HepG2 (cell line): ENCODE measurements around the gene LBR. TPM values are rescaled to one million over a fixed set of nuclear protein-coding genes. Genes with fewer than 3 reads are reported as not detected.

Experiments
- CEBPB ChIP-seq: IDR thresholded peaks from 2 replicates; pipeline ENCODE4 v1.6.1; 2011; ENCODE audit warnings: low read depth, low read length, improper control_type of control experiment, borderline replicate concordance
- CREBL2 ChIP-seq: sonication (generic); formaldehyde crosslinking; IDR thresholded peaks from 2 replicates; pipeline ENCODE4 v1.8.1; 2023; ENCODE audit warnings: missing genetic modification reagents, mild to moderate bottlenecking, borderline replicate concordance
- HNF1B ChIP-seq: sonication (generic); formaldehyde crosslinking; IDR thresholded peaks from 2 replicates; pipeline ENCODE4 v1.5.1; 2020; ENCODE audit warnings: mild to moderate bottlenecking, moderate library complexity, missing genetic modification reagents
- HNRNPL ChIP-seq: fragments of 200-400 bp; formaldehyde crosslinking; IDR thresholded peaks from 2 replicates; pipeline ENCODE4 v1.6.1; 2017; ENCODE audit warnings: mild to moderate bottlenecking, low read depth, low read length
- HOXA3 ChIP-seq: sonication (generic); formaldehyde crosslinking; IDR thresholded peaks from 2 replicates; pipeline ENCODE4 v1.5.0; 2020; ENCODE audit warnings: missing genetic modification reagents
- MED8 ChIP-seq: sonication (generic); formaldehyde crosslinking; IDR thresholded peaks from 2 replicates; pipeline ENCODE4 v1.8.1; 2023; ENCODE audit warnings: mild to moderate bottlenecking, missing genetic modification reagents; ENCODE audit not compliant: insufficient replicate concordance
- NFRKB ChIP-seq: fragments of 450-650 bp; IDR thresholded peaks from 2 replicates; pipeline ENCODE4 v1.6.1; 2017
- RCOR2 ChIP-seq: IDR thresholded peaks from 2 replicates; pipeline ENCODE4 v1.6.1; 2016; ENCODE audit warnings: missing biosample characterization, missing genetic modification reagents
- ZBTB44 ChIP-seq: sonication (generic); formaldehyde crosslinking; IDR thresholded peaks from 2 replicates; pipeline ENCODE4 v1.4.0; 2020; ENCODE audit warnings: missing genetic modification reagents
- ZNF121 ChIP-seq: sonication (generic); formaldehyde crosslinking; IDR thresholded peaks from 2 replicates; pipeline ENCODE4 v1.5.0; 2020; ENCODE audit warnings: mild to moderate bottlenecking, missing genetic modification reagents
- ZNF318 ChIP-seq: sonication (generic); formaldehyde crosslinking; IDR thresholded peaks from 2 replicates; pipeline ENCODE4 v1.4.0; 2020; ENCODE audit warnings: mild to moderate bottlenecking, missing genetic modification reagents
- ZNF563 ChIP-seq: sonication (generic); formaldehyde crosslinking; IDR thresholded peaks from 2 replicates; pipeline ENCODE4 v1.8.0; 2022; ENCODE audit warnings: mild to moderate bottlenecking, moderate library complexity, missing genetic modification reagents
- ZNF564 ChIP-seq: sonication (generic); formaldehyde crosslinking; IDR thresholded peaks from 2 replicates; pipeline ENCODE4 v1.8.1; 2023; ENCODE audit warnings: mild to moderate bottlenecking, missing genetic modification reagents
- ZSCAN5A ChIP-seq: sonication (generic); formaldehyde crosslinking; IDR thresholded peaks from 2 replicates; pipeline ENCODE4 v1.8.0; 2022; ENCODE audit warnings: mild to moderate bottlenecking, missing genetic modification reagents, borderline replicate concordance
- polyA plus RNA-seq, 8 experiments: library from polyadenylated mRNA; depleted of rRNA in 3 of 8; stranded (reverse) in 7 of 8; unstranded in 1 of 8; fragments of >200 nt; fragmentation: Illumina TruSeq in 4 of 8; extraction: Trizol in 4 of 8; gene quantifications; 2 replicates each; pipeline versions ENCODE4 v1.2.1 to v1.2.3, GENCODE V29; 2011 to 2016; ENCODE audit warnings: low read depth in 4 of 8, missing spikeins in 1 of 8, mixed read lengths in 1 of 8; ENCODE audit not compliant: insufficient read depth in 1 of 8
- total RNA-seq, 5 experiments: library from RNA; depleted of rRNA; stranded (reverse); fragments of >200 nt; fragmentation: Illumina TruSeq; extraction: Trizol; gene quantifications; 2 replicates each; pipeline ENCODE4 v1.2.3, GENCODE V29; 2016; ENCODE audit warnings: low read depth in 1 of 5

The LBR gene
- total and polyA plus RNA-seq, 2 of the 13 experiments (the other 11 are each of a cell fraction or from before 2014, with no cell fraction given), result 38.9 to 76.7 TPM

- TF ChIP-seq ZNF318, result no peak
- no peak for TF ChIP-seq ZBTB44
- TF ChIP-seq ZNF121 (CRISPR knock-in tag), result no peak
- TF ChIP-seq CEBPB, result no peak
- no peak for TF ChIP-seq MED8
- no peak for TF ChIP-seq HNRNPL
- no peak for TF ChIP-seq ZSCAN5A (CRISPR knock-in tag)
- TF ChIP-seq HNF1B, result no peak; the same call in none of the 2 replicates
- TF ChIP-seq NFRKB, result no peak
- peak; percentile 74 for TF ChIP-seq ZNF564 (CRISPR knock-in tag)
- no peak; the same call in 1 of the 2 replicates for TF ChIP-seq CREBL2
- TF ChIP-seq ZNF563, result no peak; the same call in 1 of the 2 replicates
- TF ChIP-seq HOXA3 (CRISPR knock-in tag), result no peak; the same call in 1 of the 2 replicates
- TF ChIP-seq RCOR2 (CRISPR knock-in tag), result no peak
Measured at GRCh38 chr1:225428068-225428880, 436 bp upstream of the LBR start (continued).
